ENCODE data around the gene KLK10. TPM values are rescaled to one million over a fixed set of nuclear protein-coding genes. Genes with fewer than 3 reads are reported as not detected.

KLK10 gene
- total and polyA plus RNA-seq, 2 donors (not counting 3 experiments of a cell fraction or from before 2014, with no cell fraction given): not detected

- no peak overlapping the region for H2AFZ ChIP-seq (ENCODE audit: low read depth, low read length)
- H3K4me2 ChIP-seq (ENCODE audit: insufficient read depth, low read length): no peak overlapping the region
- H3K9ac ChIP-seq (replicated peaks; ENCODE audit: extremely low read depth, insufficient read depth, low read length): no peak overlapping the region
- H3K4me3 ChIP-seq (replicated peaks in 1 of 3; ENCODE audit: insufficient read depth in 1 of 3, low read depth in 1 of 3, low read length in 3 of 3): no peak overlapping the region
- H3K27me3 ChIP-seq (ENCODE audit: control insufficient read depth in 2 of 2, insufficient read depth in 2 of 2, low read length in 2 of 2): no peaks in the 10 kb centered on the region
- ChIA-PET CTCF (no interaction called here), POLR2A (no interaction called here)
- dilution Hi-C loops (cut with MboI; ENCODE audit: extremely low pct_ligation_motif_present, low sequenced_read_pairs): no loop called here
- no peaks in the 10 kb centered on the region for H3K4me1 ChIP-seq (ENCODE audit: control insufficient read depth, extremely low read depth, insufficient read depth, low read length)
- intact Hi-C loops (cut with micrococcal nuclease): no loop called here
- no peaks in the 10 kb centered on the region for H4K20me1 ChIP-seq (replicated peaks; ENCODE audit: control insufficient read depth, extremely low read depth, insufficient read depth, low read length)
- no TSS peak for BruUV-seq (replicated peaks)
- H3K36me3 ChIP-seq (ENCODE audit: control insufficient read depth in 2 of 2, extremely low read depth in 1 of 2, insufficient read depth in 2 of 2, low read length in 2 of 2): no peaks in the 10 kb centered on the region
- H3K27ac ChIP-seq (ENCODE audit: insufficient read depth, low read depth, low read length): no peak overlapping the region
- TF ChIP-seq JUN (IDR thresholded peaks at IDR 0.05; ENCODE audit: borderline replicate concordance, insufficient read depth, insufficient read length, low read depth) (no peak), EZH2 (IDR thresholded peaks at IDR 0.05; ENCODE audit: borderline replicate concordance, low read depth, low read length, severe bottlenecking) (no peak), POLR2A (IDR thresholded peaks at IDR 0.05; ENCODE audit: low read depth, low read length) (no peak), FOS (IDR thresholded peaks at IDR 0.05; ENCODE audit: borderline replicate concordance, insufficient read depth, low read length) (no peak), MYC (IDR thresholded peaks at IDR 0.05; ENCODE audit: low read depth, low read length) (no peak), MAX (IDR thresholded peaks at IDR 0.05; ENCODE audit: insufficient read depth, insufficient read length) (no peak), CTCF (IDR thresholded peaks at IDR 0.05; ENCODE audit: extremely low read depth in 1 of 2, insufficient read depth in 1 of 2, low read depth in 1 of 2, low read length in 2 of 2) (no peak), GATA2 (IDR thresholded peaks at IDR 0.05; ENCODE audit: insufficient read depth, insufficient read length, low read depth, low read length) (no peak), POLR2AphosphoS5 (IDR thresholded peaks at IDR 0.05; ENCODE audit: insufficient read depth, low read depth, low read length) (no peak)
- no peaks in the 10 kb centered on the region for H3K9me1 ChIP-seq (replicated peaks; ENCODE audit: control insufficient read depth, extremely low read depth, insufficient read depth, low read length)
- FAIRE-seq: no peak
- no peaks in the 10 kb centered on the region for H3K79me2 ChIP-seq (ENCODE audit: control insufficient read depth, insufficient read depth, low read length)
- no peaks in the 10 kb centered on the region for H3K9me3 ChIP-seq (replicated peaks; ENCODE audit: control insufficient read depth, insufficient read depth, low read length)
- no peak for DNase-seq (ENCODE audit: low read depth, low spot score)
These were observed 47.1 kb upstream of the KLK10 start for GRCh38 chr19:51066393-51067186.

Measured in endothelial cell of umbilical vein (primary cell).